DMS 273 treated with DMSO at 0.1 percent for 48 hours (cell line): ENCODE measurements around the gene TTC9B.
"Not testable (repeated sequence)": the region's sequence is repeated elsewhere in the genome, so short reads cannot be mapped to it uniquely, and the experiment has no call there.

Source experiments
- DNase-seq: peaks from one replicate; lab custom pipeline; 2025; lab: John Stamatoyannopoulos, UW

TTC9B gene

DNA sequence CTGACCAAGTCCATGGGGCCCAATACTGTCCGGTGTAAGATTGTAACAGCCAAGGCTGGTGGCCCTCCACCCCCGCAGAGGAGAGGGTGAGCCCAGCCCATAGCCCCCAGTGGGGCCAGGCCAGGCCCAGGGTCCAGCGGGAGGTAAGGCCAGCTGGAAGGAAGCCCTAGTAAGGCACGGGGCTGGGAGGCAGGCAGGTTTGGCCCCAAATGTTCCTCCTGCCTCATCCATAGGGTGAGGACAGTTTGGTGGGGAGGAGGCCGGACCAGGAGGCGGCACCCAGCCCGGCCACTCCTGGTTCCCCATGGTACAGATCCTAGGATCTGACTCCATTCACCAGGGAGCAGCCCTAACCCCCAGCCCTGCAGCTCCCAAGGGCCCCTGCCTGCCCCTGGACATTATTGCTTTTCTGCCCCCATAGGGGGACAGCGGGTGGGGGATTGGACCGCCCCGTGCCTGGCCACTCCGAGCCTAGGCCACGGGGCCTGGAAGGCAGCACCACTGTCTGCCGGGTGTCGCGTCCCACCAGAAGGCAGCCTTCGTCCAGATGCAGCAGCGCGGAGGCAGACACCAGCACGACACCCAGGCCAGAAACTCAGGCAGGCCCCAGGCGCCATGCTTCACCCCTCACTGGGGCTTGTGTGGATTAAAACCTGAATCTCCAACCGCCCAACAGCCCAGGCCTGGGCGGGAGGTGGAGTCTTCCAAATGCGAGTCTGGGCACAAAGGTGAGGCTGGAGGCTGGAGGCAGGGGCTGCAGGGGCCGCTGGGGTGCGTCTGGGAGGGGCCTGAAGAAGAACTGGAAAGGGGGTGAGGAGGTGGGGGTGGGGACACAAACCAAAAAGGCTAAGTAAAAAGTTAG is 15.0 kb upstream of the TTC9B start:
- DNase-seq, result no peak

DNA sequence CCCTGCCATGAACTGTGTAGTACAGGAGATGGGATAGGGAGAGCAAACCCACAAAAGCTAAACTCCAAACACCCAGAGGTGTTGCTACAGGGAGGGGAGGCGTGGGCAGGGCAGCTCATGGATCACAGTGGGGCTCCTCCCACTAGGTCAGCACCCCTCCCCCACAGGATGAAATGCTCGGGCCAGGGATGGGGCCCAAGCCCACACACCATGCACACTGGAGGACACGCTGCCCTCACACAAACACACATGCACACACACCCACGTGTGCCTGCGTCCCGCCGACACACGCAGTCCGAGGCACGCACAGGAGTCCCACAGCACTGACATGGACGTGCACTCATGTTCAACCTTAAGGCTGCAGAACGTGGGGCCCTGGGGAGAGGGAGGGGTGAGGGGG is 14.3 kb upstream of the TTC9B start:
- DNase-seq, result no peak

DNA sequence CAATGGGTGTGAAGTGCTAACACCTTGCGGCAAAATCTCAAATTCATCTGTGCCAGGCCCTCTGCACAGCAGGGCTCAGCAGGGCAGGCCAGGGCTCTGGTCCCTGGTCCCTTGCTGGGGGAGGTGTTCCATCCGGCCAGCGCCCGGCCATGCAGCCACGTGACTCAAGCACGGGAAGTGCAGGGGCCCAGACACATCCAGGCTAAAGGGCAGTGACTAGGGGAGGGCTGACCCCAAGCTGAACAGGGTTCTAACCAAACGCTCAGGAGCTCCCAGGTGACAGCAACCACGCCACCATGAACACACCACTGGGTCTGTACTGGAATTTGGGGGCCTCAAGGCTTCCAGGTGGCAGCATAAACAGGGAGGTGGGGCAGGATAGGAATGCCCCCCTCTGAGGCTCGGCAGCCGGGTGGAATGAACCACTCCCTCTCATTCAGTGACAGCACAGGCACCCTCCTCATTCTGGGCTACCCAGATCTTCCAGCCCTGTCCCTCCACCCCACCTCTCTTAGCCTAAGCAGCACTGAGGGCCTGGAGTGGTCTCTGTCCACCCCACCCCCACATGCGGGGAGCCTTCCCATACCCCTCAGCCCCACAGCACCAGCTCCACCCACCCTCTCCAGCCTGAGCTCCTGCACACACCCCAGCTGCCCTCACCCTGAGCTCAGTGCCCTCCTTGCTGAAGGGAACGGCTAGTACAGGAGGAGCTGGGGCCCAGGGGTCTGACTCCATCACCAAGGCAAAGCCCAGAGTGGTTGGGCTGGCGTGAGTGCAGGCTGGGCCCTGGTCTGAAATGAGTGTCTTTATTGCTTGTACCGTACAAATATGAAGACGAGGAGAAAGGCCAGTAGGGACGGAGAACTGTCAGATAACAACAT is 13.6 kb upstream of the TTC9B start:
- DNase-seq, result no peak

DNA sequence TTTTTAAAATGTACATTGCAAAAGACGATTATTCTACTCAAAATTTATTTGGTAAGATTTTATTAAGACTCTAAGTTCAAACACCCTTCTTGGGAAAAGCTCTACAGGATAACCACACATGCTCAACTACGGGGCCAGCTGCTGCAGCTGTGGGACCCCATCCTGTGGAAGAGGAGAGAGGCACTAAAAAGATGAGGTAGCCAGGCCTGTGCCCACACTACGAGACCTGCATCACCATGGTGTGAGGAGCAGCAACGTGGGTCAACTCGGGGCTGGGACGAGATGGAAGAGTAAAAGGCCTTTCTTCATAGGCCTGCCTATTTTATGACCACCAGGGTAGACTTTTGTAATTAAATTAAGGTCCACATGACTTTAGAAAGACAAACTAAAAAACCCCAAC is 12.9 kb upstream of the TTC9B start:
- no peak for DNase-seq

DNA sequence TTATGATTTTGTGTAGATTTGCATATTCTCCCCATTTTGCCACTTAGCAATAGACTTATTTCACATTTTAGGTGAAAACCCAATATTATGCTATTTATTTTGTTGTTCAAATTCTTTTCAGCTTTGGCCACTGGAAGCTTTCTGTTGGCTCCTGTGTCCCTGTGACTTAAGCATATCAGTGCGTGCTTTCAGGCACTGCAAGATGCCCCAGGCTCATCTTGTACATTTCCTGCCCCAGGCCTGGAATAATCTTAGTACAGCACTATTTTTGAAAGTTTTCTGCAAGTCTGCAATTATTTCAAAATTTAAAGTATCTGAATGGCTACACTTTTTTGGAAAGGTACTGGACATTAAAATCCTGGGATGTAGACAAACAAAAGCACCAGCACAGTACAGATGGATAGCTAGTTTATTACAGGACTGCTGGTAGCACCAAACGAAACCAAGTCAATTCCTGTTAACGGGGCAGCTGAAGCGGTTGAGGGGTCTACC is 11.8 kb upstream of the TTC9B start:
- DNase-seq, result no peak

DNA sequence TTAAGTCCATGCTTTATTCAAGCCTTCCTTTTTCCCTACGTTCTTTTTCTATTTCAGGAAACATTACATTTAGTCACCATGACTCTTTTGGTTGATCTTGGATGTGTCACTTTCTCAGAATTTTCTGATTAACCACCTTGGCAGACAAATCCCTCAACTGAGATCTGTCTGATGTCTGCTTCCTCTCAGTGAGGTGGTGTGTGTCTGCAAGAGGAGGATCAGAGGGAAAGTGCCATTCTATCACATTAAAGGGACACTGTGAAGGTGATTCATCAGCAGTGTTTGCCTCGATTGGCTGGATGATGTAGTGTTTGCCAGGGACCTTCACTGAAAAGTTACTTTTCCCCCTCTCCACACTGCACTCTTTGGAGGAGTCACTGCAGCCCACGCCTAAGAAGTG is 11.3 kb upstream of the TTC9B start:
- DNase-seq, result no peak

DNA sequence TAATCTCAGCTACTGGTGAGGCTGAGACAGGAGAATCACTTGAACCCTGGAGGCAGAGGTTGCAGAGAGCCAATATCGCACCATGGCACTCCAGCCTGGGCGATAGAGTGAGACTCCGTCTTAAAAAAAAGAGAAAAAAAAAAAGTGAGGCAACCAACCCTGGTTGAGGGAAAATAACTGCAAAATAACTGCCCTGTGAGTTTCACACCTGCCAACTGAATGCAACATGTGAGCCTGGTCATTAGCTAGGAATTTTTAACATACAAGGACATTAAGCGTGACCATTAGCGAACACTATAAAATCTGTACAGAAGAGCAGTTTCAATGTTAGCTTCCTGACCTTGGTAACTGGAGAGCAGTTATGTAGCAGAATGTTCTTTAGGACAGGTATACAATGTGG is 10.7 kb upstream of the TTC9B start:
- DNase-seq, result no peak

DNA sequence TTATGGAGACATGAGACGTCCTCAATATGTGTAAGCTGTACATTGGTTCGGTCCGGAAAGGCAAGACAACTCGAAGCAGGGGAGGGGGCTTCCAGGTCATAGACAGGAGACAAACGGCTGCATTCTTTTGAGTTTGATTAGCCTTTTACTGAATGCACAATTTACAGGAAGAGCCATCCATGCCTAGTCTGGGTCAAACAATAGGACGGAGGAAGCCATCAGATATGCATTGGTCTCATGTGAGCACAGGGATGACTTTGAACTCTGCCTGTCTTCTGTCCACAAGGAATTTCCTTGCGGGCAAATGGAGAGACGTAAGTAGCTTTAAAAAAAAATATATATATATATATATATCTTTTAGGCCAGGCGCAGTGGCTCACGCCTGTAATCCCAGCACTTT is 10.2 kb upstream of the TTC9B start:
- DNase-seq, result no peak

DNA sequence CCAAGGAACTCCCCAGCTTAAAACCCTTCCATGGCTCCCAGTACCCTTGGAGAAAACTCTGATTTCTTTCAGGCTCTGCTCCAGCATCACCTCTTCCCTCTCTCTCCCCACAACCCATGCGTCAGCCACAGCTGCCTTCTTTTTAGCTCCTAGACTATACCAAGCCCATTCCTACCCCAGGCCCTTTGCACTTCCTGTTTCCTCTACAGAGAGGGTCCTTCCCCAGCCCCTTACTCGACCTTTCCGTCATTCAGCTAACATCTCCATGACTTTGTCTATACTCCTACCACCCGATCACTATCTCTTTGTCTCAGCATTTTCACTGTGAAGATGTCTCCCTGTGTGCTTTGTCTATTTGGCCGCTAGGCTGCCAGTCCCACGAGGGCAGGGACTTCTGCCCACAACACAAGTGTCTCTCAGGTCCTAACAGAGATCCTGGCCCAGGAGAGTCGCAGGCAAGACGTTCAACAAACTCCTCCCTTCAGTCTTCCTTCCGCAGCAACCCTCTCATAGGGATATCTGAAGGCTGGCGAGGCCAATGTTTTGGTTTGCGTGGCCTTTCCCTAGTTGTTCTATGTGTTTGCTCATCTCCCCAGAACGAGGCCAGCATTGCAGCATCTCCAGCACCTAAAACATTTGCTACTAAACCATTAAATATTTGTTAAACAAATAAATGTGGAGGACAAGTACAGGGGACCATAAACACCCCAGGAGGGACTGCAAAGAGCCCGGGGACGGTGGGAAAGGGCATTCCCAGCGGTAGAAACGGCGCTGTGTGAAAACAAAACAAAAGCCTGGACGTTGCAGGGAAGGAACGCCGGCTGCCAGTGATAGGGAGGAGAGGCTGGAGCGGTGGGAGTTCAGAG is 7.5 kb upstream of the TTC9B start:
- no peak for DNase-seq

DNA sequence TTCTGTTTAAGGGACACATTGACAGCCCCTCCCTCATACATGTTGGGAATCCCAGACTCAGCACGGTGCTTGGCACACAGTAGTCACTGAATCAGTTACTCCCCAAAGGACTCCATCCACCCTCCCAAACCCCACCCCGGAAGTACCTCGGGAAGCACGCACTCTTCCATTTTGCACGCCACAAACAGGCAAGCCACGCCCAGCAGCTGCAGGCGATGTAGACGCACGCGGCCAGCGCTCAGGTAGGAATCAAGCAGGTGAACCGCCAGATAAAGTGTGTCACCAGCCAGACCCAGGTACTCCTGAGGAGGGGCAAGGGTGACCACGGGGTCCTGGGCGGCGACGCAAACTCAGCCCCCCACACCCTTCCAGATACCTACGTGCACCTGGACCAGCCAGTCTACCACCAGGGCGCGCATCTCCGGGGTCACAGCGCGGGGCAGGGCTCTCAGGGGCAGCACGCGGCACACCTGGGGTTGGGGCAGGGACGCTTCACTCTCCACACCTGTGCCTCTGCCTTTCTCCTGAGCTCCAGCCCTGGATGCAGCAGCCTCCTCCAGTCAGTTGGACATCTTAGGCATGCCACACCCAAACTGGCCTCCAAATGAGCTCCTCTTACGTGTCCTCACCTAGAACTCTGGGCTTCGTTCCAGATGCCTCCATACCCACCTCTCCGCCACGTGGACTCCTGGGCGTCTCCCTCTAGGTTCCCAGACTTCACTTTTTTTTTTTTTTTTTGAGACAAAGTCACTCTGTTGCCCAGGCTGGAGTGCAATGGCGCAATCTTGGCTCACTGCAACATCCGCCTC is 6.4 kb upstream of the TTC9B start:
- no peak for DNase-seq

DNA sequence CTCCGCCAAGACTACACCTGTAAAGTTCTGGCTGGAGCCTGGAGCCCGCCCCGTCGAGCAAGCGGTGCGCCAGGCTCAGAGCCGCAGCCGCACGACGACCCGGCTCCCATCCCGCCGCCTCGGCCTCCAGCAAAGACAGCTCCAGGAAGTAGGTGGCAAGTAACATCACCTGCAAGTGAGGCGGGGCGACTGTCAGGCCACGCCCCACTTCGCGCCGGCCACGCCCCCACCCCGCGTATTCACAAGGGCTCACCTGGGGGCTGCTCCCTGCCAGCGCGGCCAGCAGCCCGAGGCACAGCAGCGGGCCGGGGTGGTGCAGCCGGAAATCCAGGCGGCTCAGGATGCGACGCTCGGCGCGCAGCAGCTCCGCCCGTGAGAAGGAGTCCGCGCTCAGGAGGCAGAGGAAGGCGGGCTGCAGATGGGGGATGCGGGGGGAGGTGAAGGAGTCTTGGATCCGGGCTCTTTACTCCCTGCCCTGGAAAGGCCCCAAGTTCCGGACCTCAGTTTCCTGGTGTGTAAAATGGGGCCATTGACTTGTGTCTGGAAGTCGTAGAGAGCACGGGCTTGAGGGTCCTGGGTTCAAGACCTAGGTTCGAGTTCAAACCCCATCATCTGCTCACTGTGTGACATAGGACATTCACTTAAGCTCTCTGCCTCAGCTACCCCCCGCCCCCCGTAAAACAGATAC is 5.1 kb upstream of the TTC9B start:
- no peak for DNase-seq

DNA sequence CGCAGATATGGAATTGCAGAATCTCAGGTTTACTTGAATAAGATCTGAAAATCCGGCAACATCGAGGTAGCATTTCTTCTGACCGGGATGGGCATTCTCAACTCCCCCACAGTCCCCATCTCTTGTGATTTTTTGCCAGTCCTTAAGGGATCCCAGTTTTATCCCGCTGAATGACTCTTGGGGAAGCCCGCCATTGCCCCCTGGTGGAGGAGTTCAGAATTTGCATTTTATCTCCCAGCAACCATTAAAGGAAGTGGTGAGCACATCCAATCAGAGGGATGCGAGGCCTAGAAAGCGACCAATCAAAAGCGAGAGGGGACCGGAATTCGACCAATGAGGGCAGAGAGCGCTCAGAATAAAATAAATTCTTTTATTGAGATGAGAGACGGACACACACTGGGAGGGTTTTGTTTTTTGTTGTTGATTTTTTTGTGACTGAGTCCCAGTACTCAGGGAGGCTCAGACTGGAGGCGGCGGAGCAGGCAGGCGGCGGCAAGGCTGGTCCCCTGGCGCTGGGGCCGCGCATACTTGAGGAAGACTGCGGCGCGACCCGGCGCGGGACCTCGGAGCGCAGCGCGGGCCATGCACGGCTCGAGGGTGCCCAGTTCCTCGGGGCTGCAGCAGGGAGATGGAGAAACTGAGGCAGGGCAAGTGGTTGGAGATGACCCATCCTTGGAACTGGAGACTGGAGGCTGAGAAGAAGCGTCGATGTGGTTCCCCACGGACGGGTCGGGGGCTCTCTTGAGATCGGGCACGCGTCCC is 3.9 kb upstream of the TTC9B start:
- DNase-seq, result peak; percentile 91

DNA sequence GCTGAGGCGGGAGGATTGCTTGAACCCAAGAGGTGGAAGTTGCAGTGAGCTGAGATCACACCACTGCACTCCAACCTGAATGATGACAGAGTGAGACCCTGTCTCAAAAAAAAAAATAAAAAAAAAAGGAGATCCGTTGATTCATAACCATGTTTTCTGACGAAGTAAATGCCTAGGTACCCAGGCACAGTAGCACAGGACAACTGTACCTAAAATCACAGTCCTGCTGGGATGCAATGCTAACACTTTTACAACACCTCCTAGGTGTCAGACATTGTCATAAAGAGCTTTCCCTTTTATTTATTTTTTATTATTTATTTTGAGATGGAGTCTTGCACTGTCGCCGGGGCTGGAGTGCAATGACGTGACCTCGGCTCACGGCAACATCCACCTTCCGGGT is 2.5 kb upstream of the TTC9B start:
- no peak for DNase-seq

DNA sequence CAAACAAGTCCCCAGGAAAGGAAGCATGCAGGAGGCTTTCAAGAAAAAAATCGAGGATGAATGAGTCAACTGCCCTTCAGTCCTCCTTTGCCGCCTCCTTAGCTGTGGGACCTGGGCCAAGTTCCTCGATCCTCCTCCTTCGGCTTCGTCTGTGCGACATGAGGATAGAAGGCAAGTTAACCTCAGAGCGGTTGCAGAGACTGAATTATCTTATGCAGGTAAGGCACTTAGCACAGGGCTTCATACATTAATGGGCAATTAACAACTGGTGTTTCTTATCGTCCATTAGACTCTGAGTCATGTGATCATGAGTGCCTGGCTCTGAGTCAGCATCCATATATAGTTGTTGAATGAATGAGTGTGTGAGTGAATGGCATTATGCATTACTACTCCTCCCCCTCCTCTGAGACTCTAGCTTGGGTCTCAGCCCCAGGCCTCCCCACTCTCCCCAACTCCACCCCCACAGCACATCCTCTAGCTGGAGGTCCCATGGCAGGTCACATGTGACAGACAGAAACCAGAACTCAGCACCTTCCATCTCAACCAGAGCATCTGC is 1.6 kb upstream of the TTC9B start:
- DNase-seq, result no peak

DNA sequence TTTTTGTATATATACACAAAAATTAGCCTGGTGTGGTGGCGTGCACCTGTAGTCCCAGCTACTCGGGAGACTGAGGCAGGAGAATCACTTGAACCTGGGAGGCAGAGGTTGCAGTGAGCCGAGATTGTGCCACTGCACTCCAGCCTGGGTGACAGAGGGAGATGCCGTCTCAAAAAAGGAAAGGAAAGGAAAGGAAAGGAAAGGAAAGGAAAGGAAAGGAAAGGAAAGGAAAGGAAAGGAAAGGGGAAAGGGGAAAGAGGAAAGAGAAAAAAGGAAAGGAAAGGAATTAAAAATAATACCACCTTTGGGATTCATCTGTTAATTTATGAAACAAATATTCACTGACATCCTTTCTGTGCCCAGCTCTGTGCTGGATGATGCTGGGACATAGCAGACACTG is 845 bp upstream of the TTC9B start:
- DNase-seq, result not testable (repeated sequence)

DNA sequence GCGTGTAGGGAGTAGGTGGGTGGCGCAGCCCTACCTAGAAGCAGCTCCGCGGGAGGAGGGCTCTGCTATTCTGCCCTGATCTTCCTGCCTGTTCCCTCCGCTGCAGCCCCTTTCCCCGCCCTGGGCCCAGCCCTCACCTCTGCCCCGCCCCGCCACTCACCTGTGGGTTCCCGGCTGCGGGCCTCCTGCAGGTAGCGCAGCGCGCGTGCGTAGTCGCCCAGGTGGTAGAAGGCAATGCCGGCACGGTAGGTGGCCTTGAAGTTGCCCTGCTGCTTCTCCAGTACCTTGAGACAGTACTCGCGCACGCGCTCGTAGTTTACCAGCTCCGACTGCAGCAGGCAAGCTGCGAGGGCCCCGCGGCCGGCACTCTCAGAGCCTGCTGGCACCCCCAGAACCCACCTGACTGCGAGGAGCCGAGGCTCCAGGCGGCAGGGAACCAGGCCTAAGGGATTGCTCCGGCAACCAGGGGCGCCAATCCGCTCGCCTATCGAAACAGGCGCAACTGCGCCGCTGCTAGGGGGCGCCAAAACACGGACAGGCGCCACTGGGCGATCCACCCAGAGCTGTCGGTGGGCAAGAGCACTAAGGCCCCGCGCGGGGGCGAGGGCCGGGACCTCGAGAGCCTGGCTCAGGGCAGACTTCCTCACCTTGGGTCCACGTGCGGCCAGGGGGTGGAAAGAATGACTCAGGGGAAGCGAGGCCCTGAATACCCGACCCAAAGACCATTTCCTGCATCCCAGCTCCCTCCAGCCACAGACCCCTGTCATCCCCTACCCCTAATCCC is 965 bp downstream of the TTC9B start:
- no peak for DNase-seq

DNA sequence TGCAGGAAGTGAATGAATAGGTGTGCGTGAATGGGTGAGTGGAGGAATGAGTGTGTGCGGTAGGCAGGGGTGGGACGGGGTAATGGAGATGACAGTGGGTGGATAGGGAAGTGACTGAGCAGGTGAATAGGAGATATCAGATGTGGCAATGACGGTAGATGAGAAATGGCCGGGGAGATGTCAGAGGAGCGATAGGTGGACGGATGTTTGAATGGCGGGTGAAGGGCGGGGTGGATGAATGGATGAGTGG is 1.5 kb downstream of the TTC9B start:
- no peak for DNase-seq

DNA sequence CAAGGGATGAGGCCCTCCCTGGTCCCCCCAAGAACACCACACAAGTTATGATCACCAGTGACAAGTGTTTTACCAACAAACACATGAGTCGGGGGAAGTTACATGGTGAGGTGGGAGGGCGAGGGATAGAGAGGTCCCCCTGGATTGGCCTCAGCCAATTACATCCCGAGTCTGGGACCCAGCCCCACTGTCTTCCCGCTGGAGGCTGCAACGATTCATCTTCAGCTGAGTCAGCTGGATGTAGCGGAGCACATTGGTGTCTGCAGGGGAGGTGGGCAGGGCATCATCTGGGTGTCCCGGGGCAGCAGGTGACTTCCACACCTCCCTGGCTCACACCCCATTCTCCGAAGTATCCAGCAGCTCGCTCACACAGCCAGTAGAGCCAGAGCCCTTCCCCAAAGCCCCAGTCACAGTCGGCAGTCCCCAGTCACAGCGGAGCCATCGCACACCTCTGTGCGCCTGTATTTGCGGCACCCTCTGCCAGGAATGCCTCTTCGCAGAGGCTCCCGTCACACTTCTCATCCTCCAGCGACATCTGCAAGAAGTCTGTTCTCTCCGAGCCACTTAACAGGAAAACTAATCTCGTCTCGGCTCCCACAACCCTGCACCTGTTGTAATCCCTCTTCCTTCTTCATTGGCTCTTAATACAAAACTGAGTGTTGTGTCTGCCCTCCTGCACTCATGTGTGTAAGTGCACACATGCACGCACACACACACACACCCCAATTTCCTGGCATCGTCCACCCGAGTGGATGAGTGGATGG is 2.0 kb downstream of the TTC9B start:
- DNase-seq, result no peak
